ENCODE data around the gene EPHA4. TPM values are rescaled to one million over a fixed set of nuclear protein-coding genes. Genes with fewer than 3 reads are reported as not detected.

EPHA4 gene
- polyA plus RNA-seq, 1 of the 3 experiments (the other 2 are of a cell fraction) = 0.90 TPM

DNA sequence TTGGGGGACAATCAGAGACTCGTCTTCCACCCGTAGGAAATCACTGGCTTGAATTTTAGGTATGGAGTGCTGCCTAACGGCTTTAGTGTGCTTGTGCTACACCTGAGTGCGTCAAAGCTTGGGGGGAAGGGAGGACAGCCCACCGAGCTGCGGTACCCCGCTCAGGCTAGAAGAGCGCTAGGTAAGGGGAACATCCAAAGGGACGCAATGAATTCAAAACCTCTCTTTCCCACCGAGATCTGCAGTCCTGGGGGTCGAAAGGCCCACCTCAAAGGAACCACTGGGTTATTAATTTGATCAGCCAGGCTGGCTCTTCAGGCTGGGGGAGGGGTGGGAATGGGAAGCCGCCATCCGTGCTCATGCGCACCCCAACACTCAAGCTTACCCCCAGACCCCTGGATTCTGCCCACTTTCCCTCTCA, 2.7 kb downstream of the EPHA4 start:
- H3K36me3 ChIP-seq (replicated peaks in 1 of 2; ENCODE audit: control insufficient read depth in 1 of 2, insufficient read depth in 2 of 2, low read length in 1 of 2) = no peaks in the 10 kb centered on the region
- no peaks in the 10 kb centered on the region for H3K9me3 ChIP-seq
- no peak for TF ChIP-seq SMC3 (IDR thresholded peaks at IDR 0.05; ENCODE audit: low read depth, low read length)
- TF ChIP-seq NRF1 (IDR thresholded peaks at IDR 0.05; ENCODE audit: low read depth, low read length) = no peak
- ChIA-PET POLR2A (no interaction called here), CTCF (no interaction called here)
- DNase-seq = no peak
- H3F3A ChIP-seq (replicated peaks; ENCODE audit: insufficient read depth) = peaks cover 5% of the 10 kb centered on the region
- no peaks in the 10 kb centered on the region for H4K20me1 ChIP-seq (ENCODE audit: insufficient read depth)
- H3K4me2 ChIP-seq = no peak overlapping the region
- no peaks in the 10 kb centered on the region for H3K9me2 ChIP-seq
- H3K9ac ChIP-seq = no peak overlapping the region
- peaks cover 0 to 10% of the 10 kb centered on the region in 2 experiments; a peak in 1 of 4 replicates for H3K4me1 ChIP-seq (ENCODE audit: control insufficient read depth in 1 of 2, insufficient read depth in 2 of 2, low read depth in 1 of 2, low read length in 1 of 2)
- no peak overlapping the region for H2AFZ ChIP-seq (ENCODE audit: low read depth)
- 53% methylated on average over 14 of the region's 14 CpGs for WGBS (ENCODE audit: low lambda C conversion rate)
- H3K27me3 ChIP-seq (ENCODE audit: insufficient read depth) = peaks cover 33% of the 10 kb centered on the region
- no peak overlapping the region for H3K4me3 ChIP-seq (ENCODE audit: low read depth in 2 of 2, low read length in 1 of 2)
- no peaks in the 10 kb centered on the region; the same call in 1 of the 2 replicates for H3K79me2 ChIP-seq (ENCODE audit: insufficient read depth)
- H3K27ac ChIP-seq (ENCODE audit: low read depth in 2 of 2, low read length in 1 of 2) = no peak overlapping the region

DNA sequence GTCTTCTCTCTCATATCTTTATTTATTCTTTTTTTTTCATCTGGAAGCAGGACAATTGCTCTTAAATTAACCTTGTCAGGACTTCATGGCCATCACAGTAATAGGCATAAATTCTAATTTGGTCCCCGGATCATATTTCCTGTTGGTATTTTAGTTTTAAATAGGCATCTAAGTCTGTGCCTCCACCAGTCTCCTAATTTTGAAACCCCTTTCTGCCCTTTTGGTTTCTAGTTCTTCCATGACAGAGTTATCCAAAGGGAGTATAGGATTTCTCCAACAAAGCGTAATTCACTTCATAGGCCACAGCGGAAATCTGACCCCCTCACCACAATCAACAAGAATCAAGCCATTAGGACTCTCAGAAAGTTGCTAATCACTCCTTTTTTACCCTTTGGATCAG, 3.8 kb downstream of the EPHA4 start:
- H3K4me2 ChIP-seq = no peak overlapping the region
- ChIA-PET CTCF (no interaction called here), POLR2A (no interaction called here)
- H3K9ac ChIP-seq = no peak overlapping the region
- peaks cover 0 to 10% of the 10 kb centered on the region in 2 experiments; a peak in 1 of 4 replicates for H3K4me1 ChIP-seq (ENCODE audit: control insufficient read depth in 1 of 2, insufficient read depth in 2 of 2, low read depth in 1 of 2, low read length in 1 of 2)
- no peak overlapping the region for H3K27ac ChIP-seq (ENCODE audit: low read depth in 2 of 2, low read length in 1 of 2)
- H3K9me3 ChIP-seq = no peaks in the 10 kb centered on the region
- H3K27me3 ChIP-seq (ENCODE audit: insufficient read depth) = peaks cover 27% of the 10 kb centered on the region
- H3K79me2 ChIP-seq (ENCODE audit: insufficient read depth) = no peaks in the 10 kb centered on the region; the same call in 1 of the 2 replicates
- no peaks in the 10 kb centered on the region for H4K20me1 ChIP-seq (ENCODE audit: insufficient read depth)
- no peak overlapping the region for H3K4me3 ChIP-seq (ENCODE audit: low read depth in 2 of 2, low read length in 1 of 2)
- no peak overlapping the region for H2AFZ ChIP-seq (ENCODE audit: low read depth)
- H3F3A ChIP-seq (replicated peaks; ENCODE audit: insufficient read depth) = peaks cover 5% of the 10 kb centered on the region
- no peaks in the 10 kb centered on the region for H3K36me3 ChIP-seq (replicated peaks in 1 of 2; ENCODE audit: control insufficient read depth in 1 of 2, insufficient read depth in 2 of 2, low read length in 1 of 2)
- TF ChIP-seq RXRA (IDR thresholded peaks at IDR 0.05; ENCODE audit: borderline replicate concordance, low read depth) (no peak), TEAD4 (IDR thresholded peaks at IDR 0.05; ENCODE audit: borderline replicate concordance, insufficient read depth) (no peak), CHD2 (IDR thresholded peaks at IDR 0.05; ENCODE audit: low read length, partially characterized antibody) (no peak), MEF2A (IDR thresholded peaks at IDR 0.05; ENCODE audit: borderline replicate concordance, low read depth) (no peak), GABPA (IDR thresholded peaks at IDR 0.05; ENCODE audit: low read depth) (no peak), IRF3 (IDR thresholded peaks at IDR 0.05; ENCODE audit: low read depth, low read length) (no peak), FOXM1 (IDR thresholded peaks at IDR 0.05; ENCODE audit: low read depth) (no peak), FOSL2 (IDR thresholded peaks at IDR 0.05; ENCODE audit: borderline replicate concordance, low read depth) (no peak), USF2 (IDR thresholded peaks at IDR 0.05; ENCODE audit: borderline replicate concordance, low read depth, low read length) (no peak), GATA2 (CRISPR knock-in tag; IDR thresholded peaks at IDR 0.05) (no peak), YY1 (IDR thresholded peaks at IDR 0.05; ENCODE audit: low read depth) (no peak), TAF1 (IDR thresholded peaks at IDR 0.05; ENCODE audit: borderline replicate concordance, low read depth, low read length) (no peak), RCOR1 (IDR thresholded peaks at IDR 0.05; ENCODE audit: low read length) (no peak)
- TF ChIP-seq, protein P1, sequence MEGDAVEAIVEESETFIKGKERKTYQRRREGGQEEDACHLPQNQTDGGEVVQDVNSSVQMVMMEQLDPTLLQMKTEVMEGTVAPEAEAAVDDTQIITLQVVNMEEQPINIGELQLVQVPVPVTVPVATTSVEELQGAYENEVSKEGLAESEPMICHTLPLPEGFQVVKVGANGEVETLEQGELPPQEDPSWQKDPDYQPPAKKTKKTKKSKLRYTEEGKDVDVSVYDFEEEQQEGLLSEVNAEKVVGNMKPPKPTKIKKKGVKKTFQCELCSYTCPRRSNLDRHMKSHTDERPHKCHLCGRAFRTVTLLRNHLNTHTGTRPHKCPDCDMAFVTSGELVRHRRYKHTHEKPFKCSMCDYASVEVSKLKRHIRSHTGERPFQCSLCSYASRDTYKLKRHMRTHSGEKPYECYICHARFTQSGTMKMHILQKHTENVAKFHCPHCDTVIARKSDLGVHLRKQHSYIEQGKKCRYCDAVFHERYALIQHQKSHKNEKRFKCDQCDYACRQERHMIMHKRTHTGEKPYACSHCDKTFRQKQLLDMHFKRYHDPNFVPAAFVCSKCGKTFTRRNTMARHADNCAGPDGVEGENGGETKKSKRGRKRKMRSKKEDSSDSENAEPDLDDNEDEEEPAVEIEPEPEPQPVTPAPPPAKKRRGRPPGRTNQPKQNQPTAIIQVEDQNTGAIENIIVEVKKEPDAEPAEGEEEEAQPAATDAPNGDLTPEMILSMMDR (IDR thresholded peaks at IDR 0.05) = no peak
- TF ChIP-seq, protein P2, sequence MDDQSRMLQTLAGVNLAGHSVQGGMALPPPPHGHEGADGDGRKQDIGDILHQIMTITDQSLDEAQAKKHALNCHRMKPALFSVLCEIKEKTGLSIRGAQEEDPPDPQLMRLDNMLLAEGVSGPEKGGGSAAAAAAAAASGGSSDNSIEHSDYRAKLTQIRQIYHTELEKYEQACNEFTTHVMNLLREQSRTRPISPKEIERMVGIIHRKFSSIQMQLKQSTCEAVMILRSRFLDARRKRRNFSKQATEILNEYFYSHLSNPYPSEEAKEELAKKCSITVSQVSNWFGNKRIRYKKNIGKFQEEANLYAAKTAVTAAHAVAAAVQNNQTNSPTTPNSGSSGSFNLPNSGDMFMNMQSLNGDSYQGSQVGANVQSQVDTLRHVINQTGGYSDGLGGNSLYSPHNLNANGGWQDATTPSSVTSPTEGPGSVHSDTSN (IDR thresholded peaks at IDR 0.05) = no peak
- H3K9me2 ChIP-seq = no peaks in the 10 kb centered on the region
- whole genome bisulfite sequencing (ENCODE audit: low lambda C conversion rate) = 48% methylated on average over 3 of the region's 3 CpGs
- no peak for DNase-seq
